COLO668 (cell line): ENCODE measurements around the gene SEMA5B.

ENCODE experiments used
- DNase-seq: peaks from one replicate; lab custom pipeline; 2025; ENCODE audit not compliant: unreplicated experiment; lab: John Stamatoyannopoulos, UW

SEMA5B gene

DNA sequence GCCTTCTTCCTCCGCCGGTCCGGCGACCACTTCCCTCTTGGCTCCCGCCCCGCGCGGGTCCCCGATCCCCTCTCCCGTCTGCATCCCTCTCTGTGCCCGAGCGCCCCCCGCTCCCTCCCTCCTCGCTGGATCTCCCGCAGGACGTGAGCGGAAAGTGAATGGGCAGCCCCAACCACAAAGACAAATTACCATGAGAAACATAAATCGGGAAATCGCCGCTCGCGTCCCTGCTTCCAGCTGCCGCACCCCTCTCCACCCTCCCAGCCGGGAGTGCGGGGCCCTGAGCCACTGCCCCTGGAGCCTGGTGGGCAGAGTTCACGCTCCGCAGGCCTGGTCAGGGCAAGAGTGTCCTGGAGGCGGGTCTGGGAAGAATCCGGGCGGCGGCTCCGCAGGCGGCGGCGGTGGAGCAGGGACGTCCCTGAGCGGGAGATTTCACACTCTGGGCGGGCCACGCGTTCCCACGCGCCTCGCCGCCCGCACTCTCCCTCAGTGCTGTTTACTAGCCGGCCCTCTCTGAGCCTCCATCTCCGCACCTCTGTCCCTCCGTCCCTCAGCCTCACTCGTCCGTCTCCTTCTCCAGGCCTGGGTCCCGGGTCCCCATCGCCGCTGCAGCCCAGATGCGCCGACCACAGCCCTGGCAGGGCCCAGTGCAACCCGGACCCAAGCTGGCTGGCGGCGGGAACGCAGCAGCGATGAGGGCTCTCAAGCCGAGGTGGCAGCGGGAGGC lies 835 bp downstream of the SEMA5B start:
- peak; percentile 21 for DNase-seq

DNA sequence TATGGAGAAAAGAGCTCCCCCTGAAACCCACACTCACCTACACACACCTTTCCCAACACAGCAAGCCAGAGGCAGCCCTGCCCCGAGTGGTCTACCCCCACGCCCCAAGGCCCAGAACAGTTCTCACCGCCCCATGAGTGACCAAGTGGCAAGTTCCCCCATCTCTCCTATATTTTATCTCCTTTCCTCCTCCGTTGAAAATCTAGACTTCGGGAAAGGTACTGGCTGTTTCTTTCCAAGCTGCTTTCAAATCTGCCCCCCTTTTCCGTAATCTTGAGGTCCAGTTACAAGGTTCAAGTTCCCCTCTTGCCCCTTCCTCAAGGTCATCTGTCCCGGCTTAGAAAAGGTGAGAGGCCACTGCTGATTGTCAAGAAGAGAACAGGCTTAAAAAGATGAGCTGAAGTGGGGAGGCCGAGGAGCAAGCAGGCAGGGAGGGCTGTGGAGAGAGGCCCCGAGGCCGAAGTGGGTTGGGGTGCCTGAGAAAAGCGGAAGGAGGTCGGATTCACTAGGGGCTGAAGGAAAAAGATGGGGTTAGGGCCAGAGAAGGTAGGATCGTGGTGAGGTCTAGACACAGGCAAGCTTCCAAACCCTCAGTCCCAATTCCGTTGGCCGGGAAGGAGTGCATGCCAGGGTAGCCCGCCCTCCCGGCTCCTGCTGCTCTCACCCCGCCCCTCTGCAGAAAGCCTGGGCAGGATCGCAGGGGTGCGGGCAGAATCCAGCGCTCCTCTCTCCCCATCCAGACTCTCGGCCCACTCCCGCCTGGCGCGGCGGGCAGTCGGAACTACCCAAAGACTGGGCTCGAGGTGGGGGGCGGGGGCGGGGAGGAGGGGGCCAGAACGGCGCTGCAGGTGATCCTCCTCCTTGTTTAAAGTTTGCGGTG lies 1.7 kb downstream of the SEMA5B start:
- peak; percentile 5 for DNase-seq

DNA sequence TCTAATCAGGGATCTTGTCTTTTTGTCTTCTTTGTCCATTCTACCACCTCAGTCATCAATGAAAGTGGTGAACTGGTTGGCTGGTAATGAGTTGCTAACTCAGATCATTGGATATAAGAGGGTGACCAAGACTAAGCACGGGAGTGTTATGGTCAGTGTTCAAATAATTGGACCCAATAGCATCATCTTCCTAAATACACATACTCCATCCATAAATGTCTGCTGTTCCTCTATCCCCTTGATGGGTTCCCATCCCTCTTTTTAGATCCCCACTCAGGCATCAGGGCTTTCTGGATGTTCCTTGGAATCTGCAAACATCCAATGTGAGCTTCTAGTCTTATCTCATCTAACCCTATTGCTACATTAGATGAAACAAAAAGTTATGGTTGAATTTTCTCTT lies 3.5 kb downstream of the SEMA5B start:
- DNase-seq, result no peak

DNA sequence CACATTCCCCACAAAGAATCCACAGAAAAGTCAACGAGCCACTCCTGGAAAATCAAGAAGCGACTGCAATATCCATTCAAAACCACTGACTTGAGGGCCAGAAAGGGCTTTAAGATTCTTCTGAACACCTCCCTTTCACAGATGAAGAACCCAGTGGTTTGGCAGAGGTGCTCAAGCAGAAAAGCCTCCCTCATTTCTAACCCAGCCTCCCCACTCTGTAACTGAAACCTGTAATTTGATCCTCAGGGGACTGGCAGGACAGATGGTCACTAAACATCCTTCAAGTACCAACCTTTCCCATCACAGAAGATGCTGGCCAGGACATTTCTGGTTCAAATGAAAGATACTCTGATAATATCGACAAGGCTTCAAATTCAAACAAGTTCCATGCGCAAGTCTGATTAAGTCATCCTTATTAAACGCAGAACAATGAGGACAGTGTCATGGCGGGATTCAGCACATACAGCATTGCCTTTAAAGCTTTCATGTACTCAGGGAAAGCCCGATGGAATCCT lies 5.5 kb downstream of the SEMA5B start:
- peak; percentile 2 for DNase-seq

DNA sequence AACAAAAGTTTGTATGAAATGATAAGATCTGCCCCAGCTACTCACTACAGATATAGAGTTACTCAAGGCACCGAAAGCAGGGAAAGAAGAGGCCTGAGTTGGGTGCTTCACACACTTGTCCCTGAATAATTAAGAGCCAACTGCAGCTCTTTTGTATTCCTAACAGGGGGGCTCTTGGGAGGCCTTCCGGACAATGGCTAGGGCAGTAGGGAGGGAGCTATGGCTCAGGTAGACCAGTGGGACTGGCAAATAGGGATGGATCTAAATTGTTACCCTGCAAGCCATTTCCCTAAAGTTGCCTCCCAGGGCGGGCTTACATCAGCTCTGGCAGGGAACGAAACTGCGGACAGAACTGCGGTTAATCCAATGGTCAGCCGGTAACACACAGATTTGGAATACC lies 6.2 kb downstream of the SEMA5B start:
- no peak for DNase-seq

DNA sequence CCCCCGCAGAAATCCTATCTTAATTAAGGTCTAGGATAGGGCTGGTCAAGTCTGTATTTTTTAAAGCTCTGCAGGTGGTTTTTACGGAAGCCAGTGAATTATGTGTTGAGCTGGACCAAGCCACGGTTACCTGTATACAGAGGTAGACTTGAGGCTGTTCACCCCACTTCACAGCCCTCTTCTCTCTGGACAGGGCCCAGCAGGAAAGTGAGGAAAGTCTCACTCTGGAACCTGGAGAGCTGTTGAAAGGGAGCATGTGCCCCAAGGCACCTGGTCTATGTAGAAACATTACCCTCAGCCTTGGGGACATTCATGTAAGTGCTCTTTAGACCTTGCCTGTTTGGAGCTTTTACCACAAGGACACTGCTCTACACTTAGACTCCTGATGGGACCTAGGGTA lies 6.9 kb downstream of the SEMA5B start:
- DNase-seq, result no peak

DNA sequence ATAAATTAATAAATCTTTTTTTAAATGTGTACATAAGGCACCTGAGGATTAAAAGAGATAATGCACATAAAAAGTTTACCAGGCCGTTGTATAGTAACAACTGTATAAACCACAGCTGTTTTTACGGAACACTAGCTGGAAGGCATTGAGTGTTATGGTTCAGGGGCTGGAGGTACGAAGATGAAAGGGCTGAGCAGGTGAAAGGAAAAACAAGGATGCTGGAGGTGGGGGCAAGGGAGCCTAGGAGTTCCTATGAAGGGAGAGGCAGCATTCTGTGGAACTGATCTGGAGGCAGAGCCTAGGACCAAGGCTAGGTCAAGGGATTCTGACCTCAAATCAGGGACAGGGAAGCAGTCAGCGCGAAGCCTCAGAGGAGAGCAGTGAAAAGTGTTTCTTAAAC lies 8.0 kb downstream of the SEMA5B start:
- DNase-seq, result no peak

DNA sequence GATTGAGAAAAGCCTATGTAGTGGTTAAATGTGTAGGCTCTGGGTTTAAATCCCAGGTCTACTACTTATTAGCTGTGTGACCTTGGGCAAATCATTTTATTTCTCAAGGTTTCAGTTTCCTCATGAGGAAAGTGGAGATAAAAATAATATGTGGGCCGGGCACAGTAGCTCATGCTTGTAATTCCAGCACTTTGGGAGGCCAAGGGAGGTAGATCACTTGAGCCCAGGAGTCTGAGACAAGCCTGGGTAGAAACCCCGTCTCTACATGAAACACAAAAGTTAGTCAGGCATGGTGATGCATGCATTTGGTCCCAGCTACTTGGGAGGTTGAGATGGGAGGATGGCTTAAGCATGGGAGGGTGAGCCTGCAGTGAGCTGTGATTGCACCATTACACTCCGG lies 8.4 kb downstream of the SEMA5B start:
- DNase-seq, result no peak

DNA sequence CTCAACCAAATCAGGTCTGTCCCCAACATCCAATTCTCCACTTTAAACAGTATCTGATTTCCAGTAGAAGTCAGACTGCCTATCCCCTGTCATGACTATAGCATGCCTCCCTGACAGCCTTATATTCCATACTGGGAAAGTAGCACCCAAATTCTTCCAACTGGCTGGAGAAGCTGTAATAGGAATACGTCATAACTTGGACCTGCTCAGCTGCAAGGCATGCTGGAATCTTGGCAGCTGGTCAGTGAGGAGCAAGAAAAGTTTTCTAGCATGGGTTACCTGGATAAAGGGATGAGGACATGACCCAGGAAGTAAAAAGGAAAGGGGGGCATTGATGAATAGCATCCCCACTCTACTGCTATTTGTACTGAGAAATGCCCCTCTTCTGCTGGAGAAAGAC lies 8.9 kb downstream of the SEMA5B start:
- DNase-seq, result no peak

DNA sequence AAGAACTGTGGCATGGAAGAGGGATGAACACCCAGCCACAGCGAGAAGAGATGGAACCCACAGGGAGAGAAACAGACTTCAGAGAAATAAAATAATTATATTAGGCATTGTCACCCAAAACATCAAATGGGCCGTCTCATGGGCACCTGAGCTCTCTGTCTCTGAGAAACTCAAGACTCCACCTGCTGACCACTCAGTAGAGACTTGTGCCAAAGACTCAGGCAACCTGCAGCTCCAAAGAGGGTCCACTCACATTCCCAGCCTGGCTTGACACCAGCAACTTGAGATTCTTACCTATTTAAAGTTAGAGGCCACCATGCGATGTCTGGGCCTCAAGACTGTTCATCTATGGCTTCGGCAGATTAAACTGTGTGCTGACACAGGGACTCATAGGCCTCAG lies 12.0 kb downstream of the SEMA5B start:
- no peak for DNase-seq

DNA sequence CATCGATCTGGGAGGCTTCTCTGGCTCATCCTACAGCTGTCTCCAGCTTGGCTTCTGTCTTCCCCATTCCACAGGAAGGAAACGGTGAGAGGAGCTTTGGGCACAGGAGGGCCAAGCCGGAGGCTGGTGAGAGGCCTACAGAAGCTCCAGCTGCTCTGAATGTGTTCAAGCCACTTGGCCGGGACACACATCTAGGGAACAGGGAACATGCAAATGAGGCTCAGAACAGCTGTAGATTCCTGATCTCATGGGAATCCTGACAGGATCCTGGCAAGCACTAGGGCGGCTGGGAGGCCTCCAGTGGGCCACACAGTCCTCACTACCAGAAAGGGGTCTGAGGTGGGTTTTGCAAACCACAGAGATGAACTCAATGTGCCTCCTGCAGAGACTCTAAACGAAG lies 13.7 kb downstream of the SEMA5B start:
- DNase-seq, result no peak

DNA sequence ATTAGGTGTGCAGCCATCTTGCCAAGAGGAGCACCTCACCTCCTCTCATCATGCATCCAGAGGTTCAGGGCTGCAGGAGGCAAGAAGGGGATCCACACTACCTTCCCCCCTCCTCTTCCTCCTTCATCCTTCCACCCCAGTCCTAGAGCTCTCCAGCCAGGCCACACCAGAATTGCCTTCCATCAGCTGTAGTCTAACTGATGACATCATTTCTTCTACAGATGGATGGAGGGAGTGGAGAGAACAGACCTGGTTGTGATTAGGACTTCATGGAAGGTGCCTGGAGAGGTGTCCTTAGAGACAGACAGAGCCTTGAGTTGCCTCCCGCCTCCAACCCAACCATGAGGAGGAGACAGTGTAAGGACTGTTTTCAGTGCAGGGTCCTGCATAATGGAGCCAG lies 14.9 kb downstream of the SEMA5B start:
- no peak for DNase-seq

DNA sequence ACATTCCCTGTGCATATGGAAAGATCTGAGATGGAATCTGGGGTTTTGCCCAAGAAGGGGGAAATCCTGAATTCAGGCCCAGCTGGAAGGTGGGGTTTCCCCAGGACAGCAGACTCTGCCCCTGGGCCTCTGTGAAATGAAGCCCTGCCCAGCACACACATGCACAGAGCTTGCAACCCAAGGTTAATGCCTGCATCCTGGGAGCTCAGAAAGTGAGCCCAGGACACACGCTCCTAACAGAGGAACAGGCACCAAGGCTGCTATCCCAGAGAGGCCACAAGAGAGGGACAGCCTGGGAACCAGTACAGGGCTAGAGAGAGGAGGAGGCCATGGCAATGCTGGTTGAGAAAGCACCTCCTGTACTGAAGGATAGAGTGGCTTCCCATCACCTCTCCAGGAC lies 16.1 kb downstream of the SEMA5B start:
- no peak for DNase-seq

DNA sequence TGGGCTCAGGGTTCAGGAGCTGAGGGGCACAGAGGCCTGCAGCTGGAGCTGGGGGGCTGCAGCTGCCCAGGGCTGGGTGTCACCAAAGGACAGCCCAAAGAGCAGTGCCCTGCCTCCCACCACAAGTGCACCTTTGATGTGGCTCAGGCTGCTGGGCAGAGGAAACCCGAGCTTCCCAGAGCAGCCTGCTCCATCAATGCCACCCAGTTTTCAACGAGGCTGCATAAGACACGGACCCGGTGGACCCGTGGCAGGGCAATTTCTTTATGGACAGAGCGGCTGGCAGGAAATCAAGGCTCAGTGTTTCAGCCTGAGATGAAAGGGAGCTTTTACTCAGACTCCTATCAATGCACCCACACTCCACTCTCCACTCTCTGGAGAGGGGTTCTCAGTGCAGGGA lies 18.7 kb downstream of the SEMA5B start:
- DNase-seq, result no peak

DNA sequence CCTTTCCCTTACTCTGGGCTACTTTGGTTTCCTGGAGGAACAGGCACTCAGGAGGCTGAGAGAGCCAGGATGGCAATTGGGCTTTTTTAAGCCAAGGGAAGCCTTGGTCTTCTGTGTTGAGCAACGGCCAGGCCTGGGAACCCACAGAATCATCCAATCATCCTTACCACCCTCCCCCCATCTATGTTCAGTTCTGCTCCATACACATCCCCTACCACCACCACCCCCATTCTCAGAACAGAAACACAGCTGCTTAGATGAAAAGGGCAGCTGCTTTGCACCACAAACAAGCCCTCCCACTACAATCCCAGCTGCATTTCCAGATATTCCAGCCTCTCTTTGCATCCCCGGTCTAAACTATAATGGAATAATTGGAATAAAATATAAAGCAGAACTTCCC lies 21.0 kb downstream of the SEMA5B start:
- no peak for DNase-seq

DNA sequence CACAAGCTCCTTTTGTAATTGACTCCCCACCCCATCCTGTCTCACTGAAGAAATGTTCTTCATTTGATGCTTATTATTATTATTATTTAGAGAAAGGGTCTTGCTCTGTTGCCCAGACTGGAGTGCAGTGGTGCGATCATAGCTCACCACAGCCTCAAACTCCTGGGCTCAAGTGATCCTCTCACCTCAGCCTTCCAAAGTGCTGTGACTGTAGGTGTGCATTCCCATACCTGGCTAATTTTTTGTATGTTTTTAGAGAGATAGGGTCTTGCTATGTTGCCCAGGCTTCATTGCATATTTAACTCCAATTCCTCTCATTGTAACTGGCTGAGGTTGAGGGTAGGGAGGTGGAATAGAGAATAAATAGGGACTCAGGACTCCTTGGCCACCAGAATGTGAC lies 22.3 kb downstream of the SEMA5B start:
- DNase-seq, result no peak

DNA sequence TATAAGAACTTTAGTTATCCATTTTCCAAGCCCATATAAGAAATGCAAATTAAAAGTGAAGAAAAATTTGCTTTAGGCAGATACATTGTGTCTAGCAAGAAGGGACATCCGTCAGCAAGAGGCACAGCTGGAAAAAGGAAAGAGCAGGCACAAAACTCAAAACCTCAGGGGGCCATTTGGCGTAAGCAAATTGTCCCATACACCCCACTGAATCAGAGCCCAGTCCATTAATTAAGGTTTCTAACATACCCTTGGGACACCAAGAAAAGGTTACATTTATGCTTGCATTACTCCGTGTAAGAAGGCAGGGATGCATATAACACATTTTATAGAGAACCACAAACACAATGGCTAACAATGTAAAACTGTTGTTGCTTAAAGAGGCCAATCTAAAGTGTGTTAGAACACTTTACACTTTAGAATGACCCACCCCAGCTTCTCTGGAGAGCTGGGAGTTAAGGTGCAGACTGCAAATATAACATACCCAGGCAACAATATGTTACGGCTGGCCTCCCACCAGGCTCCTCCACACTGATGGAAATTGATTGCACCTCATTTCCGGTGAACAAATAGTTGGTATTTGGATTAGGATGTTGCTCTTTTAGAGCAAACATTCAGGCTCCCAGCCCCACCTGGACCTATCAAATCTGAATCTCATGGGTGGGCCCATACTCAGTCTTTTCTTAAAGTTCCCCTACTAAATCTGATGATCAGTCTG lies 23.2 kb downstream of the SEMA5B start:
- no peak for DNase-seq

DNA sequence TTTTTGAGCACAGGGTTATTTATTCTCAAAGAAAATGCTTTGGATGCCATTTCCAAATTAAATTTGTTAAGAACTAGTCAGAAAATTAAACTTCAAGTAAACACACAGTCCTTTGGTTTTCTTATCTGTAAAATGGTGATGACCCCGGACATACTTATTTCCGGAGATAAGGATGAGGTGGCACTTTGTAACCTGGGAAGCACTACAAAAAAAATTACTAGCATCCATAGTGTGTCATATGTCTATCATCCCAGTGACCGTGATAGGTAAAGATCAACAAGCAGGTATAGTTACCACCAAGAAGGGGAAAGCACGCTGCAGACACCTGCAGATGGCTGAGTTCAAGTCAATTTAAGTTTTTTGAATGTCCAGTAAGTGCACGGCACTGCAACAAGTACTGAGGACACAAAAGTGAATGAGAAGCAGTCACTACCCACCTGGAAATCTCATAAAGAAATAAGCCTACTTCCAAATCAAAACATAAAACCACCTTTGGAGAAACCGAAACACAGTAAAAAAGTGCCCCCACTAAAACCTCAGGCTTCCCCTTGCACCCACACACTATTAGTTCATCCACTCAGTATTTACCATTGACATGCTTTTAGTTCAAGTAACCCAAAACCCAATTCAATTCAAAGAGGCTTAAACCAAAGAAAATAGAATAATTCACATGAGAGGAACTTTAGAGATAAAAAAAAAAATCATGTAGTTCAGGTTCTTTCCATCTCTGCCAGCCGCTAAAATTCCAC lies 24.6 kb downstream of the SEMA5B start:
- no peak for DNase-seq

DNA sequence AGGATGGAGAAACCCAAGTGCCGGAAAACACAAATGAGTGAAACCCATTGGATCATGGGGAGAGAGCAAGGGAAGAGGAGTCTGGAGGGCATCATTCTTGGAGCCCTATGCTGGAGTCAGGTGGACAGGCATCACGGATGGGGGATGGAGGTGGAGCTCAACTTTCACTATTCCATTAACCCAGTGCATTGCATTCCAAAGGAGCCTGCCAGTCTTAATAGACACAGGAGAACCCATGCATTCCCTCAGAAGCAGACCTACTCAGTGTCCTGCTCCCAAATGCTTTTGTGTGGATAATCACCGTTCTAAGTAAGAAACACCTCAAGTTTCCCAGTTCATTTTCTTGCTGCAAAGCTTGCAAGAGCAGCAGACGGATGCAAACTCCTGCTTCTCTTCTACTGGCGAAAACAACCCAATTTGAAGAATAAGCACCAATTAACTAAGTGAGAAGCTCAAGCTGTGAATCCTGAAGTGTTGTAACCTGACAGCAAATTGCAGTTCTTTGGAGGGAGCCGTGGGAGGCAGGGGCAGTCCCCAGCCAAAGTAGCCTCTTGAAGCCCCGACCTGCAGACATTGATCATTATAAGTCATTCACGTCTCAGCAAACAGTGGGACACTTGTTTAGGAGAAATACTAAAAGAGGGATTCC lies 25.3 kb downstream of the SEMA5B start:
- no peak for DNase-seq

DNA sequence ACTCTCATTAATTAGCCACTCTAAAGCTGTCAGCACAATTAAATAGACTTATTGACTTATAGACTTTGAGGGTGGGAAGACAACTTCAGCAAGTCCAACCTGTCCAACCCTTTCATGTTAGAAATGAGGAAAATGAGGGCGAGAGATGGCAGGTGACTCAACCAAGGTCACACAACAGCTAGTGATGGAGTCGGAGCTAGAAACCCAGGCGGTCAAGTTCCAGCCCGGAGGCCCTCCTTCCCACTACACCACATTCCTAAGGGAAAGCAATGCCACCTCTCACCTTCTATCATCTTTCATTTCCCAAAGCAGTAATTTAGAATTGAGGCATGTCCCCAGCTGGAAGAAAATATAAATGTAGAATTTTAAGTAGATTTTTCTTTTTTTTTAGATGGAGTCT lies 28.7 kb downstream of the SEMA5B start:
- no peak for DNase-seq
